HG03039 (cell line): ENCODE results near the gene PTPN9.

Source experiments
- ATAC-seq: cut with Tn5 transposase; IDR thresholded peaks from one replicate; pipeline ENCODE4 v1.9.1; 2021; ENCODE audit warnings: mild to moderate bottlenecking, moderate library complexity; ENCODE audit not compliant: unreplicated experiment

The PTPN9 gene

GRCh38 chr15:75425966-75426500, 153.1 kb downstream of the PTPN9 start:
- ATAC-seq: no peak

- no peak for ATAC-seq
These were observed 156.6 kb downstream of the PTPN9 start for GRCh38 chr15:75422554-75422953.

GRCh38 chr15:75420698-75421097, 158.4 kb downstream of the PTPN9 start:
- ATAC-seq: no peak

GRCh38 chr15:75416584-75416983, 162.5 kb downstream of the PTPN9 start:
- no peak for ATAC-seq
